ENCODE results near the gene REXO1. TPM values are rescaled to one million over a fixed set of nuclear protein-coding genes. Genes with fewer than 3 reads are reported as not detected.

REXO1 gene
- total and polyA plus RNA-seq, 9 of the 15 experiments (the other 6 are each of a cell fraction or from before 2014, with no cell fraction given) = 0.04 to 63.3 (median 15.8) TPM

DNA sequence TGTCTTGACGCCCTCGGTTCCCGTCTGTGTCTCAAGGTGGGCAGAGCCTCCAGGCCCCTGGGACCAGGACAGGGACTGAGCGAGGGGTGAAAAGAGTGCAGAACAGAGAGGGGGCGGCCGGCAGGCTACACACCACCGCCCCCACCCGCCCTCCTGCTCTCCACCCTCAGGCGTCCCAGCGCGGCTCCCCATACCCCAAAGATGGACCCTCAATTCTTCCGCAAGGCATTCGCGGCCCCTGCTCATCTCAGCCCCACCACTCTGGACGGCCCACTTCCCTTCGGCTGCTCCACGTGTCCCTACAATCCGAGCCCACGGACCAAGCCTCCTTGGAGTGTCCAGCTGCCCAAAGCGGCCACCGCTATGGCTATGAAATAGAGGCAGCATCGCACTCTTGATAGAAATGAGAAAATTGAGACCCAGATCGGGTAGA, 13.3 kb upstream of the REXO1 start (continued):
- TF ChIP-seq ZNF133 (CRISPR knock-in tag; IDR thresholded peaks at IDR 0.05) (no peak), MECOM (CRISPR knock-in tag; IDR thresholded peaks at IDR 0.05) (no peak), HDAC1 (IDR thresholded peaks at IDR 0.05) (peak in 1 of 2 experiments; percentile 55; a peak in 1 of 4 replicates), XRCC5 (IDR thresholded peaks at IDR 0.05; ENCODE audit: low read depth, low read length) (0 out of 2 replicates have a peak, but pooled peaks have one; percentile 18), ERF (CRISPR knock-in tag; IDR thresholded peaks at IDR 0.05) (no peak), ZBTB7A (IDR thresholded peaks at IDR 0.05; ENCODE audit: borderline replicate concordance, control insufficient read depth, low read depth, low read length) (peak; percentile 40; the same call in 1 of the 2 replicates), SRSF7 (optimal IDR thresholded peaks at IDR 0.05; ENCODE audit: low read depth, low read length) (no peak), TARDBP (IDR thresholded peaks at IDR 0.05) (no peak), MAFG (tag; conservative IDR thresholded peaks at IDR 0.05) (no peak), HDAC2 (IDR thresholded peaks at IDR 0.05) (0 out of 2 replicates have a peak, but pooled peaks have one; percentile 16), SAP30 (IDR thresholded peaks at IDR 0.05; ENCODE audit: borderline replicate concordance, insufficient read depth, low read depth, low read length, poor library complexity, severe bottlenecking) (peak; percentile 13), KDM5B (IDR thresholded peaks at IDR 0.05; ENCODE audit: insufficient replicate concordance, low read depth, low read length) (peak; percentile 30), COPS2 (conservative IDR thresholded peaks at IDR 0.05) (no peak), ZNF551 (CRISPR knock-in tag; IDR thresholded peaks at IDR 0.05) (no peak), ZC3H4 (CRISPR knock-in tag; IDR thresholded peaks at IDR 0.05; ENCODE audit: borderline replicate concordance) (no peak), ETS1 (conservative IDR thresholded peaks at IDR 0.05; ENCODE audit: control insufficient read depth, low read depth, low read length) (0 out of 2 replicates have a peak, but pooled peaks have one; percentile 21), BCOR (IDR thresholded peaks at IDR 0.05) (no peak), MLLT1 (IDR thresholded peaks at IDR 0.05) (no peak), ARID1B (IDR thresholded peaks at IDR 0.05) (no peak), TAF7 (tag; IDR thresholded peaks at IDR 0.05) (no peak)
- TF ChIP-seq, protein P1, sequence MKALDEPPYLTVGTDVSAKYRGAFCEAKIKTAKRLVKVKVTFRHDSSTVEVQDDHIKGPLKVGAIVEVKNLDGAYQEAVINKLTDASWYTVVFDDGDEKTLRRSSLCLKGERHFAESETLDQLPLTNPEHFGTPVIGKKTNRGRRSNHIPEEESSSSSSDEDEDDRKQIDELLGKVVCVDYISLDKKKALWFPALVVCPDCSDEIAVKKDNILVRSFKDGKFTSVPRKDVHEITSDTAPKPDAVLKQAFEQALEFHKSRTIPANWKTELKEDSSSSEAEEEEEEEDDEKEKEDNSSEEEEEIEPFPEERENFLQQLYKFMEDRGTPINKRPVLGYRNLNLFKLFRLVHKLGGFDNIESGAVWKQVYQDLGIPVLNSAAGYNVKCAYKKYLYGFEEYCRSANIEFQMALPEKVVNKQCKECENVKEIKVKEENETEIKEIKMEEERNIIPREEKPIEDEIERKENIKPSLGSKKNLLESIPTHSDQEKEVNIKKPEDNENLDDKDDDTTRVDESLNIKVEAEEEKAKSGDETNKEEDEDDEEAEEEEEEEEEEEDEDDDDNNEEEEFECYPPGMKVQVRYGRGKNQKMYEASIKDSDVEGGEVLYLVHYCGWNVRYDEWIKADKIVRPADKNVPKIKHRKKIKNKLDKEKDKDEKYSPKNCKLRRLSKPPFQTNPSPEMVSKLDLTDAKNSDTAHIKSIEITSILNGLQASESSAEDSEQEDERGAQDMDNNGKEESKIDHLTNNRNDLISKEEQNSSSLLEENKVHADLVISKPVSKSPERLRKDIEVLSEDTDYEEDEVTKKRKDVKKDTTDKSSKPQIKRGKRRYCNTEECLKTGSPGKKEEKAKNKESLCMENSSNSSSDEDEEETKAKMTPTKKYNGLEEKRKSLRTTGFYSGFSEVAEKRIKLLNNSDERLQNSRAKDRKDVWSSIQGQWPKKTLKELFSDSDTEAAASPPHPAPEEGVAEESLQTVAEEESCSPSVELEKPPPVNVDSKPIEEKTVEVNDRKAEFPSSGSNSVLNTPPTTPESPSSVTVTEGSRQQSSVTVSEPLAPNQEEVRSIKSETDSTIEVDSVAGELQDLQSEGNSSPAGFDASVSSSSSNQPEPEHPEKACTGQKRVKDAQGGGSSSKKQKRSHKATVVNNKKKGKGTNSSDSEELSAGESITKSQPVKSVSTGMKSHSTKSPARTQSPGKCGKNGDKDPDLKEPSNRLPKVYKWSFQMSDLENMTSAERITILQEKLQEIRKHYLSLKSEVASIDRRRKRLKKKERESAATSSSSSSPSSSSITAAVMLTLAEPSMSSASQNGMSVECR (CRISPR knock-in tag; IDR thresholded peaks at IDR 0.05) = peak; percentile 65; the same call in 1 of the 2 replicates
- TF ChIP-seq, protein P2, sequence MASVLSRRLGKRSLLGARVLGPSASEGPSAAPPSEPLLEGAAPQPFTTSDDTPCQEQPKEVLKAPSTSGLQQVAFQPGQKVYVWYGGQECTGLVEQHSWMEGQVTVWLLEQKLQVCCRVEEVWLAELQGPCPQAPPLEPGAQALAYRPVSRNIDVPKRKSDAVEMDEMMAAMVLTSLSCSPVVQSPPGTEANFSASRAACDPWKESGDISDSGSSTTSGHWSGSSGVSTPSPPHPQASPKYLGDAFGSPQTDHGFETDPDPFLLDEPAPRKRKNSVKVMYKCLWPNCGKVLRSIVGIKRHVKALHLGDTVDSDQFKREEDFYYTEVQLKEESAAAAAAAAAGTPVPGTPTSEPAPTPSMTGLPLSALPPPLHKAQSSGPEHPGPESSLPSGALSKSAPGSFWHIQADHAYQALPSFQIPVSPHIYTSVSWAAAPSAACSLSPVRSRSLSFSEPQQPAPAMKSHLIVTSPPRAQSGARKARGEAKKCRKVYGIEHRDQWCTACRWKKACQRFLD (CRISPR knock-in tag; IDR thresholded peaks at IDR 0.05) = no peak

All from K562 (cell line).